IPS DF 19.7 (cell line): ENCODE measurements around the gene RHPN2.
A peak's percentile ranks its signal among the peaks of the same experiment; 100 is the strongest.
"Not testable (repeated sequence)": the region's sequence is repeated elsewhere in the genome, so short reads cannot be mapped to it uniquely, and the experiment has no call there.

Source experiments
- DNase-seq: peaks from one replicate; pipeline ENCODE4 v3.0.0-alpha.2; 2013; ENCODE audit warnings: low read depth, low spot score

The RHPN2 gene

GRCh38 chr19:33029746-33030303, 34.9 kb downstream of the RHPN2 start:
- DNase-seq = no peak

- not testable (repeated sequence) for DNase-seq
Measured at GRCh38 chr19:33026602-33027001, 38.1 kb downstream of the RHPN2 start.

DNA sequence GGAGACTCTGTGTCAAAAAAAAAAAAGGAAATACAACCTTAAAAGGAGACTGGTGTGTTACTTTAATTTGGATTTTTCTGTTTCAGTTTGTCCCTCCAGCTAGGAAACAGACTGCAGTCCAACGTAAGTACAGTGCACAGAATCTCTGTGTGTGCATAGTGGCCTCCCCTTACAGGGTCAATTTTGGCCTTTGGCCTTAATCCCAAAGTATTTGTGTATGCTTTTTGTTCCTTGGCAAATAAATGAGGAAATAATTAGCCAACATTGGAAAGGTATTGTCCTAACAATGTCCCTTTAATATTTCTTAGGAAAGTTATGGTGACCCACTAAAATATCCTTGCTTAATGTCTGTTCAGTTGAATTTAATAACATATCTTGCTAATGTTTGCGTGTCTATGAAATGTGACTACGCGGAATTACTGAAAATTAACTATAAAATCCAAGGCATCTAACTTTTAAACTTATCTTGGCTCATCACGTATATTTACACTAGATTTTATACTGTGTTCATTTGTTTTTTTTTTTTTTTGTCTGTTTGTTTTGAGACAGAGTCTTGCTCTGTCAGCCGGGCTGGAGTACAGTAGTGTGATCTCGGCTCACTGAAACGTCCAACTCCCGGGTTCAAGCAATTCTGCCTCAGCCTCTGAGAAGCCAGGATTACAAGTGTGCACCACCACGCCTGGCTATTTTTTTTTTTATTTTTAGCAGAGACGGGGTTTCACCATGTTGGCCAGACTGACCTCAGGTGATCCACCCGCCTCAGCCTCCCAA, 39.0 kb downstream of the RHPN2 start:
- not testable (repeated sequence) for DNase-seq

DNA sequence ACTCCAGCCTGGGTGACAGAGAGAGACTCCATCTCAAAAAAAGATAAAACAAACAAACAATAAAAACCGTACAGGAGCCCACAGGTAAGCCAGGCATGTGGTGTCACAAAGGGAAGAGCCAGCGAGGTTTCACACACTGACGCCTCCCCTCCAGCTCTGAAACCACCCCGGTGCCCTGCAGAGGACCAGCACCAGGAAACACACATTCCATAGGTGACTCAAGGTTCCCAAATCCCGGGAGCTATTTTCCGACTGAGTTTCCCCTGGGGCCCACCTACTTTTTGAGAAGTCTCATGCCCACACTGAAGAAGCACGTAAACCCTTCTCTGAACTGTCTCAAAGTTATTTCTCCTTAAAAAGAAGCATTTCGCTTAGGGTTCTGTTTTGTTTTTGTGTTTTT, 40.3 kb downstream of the RHPN2 start:
- DNase-seq = no peak

- DNase-seq = peak; percentile 90
Measured at GRCh38 chr19:33022472-33023116, 42.1 kb downstream of the RHPN2 start.

DNA sequence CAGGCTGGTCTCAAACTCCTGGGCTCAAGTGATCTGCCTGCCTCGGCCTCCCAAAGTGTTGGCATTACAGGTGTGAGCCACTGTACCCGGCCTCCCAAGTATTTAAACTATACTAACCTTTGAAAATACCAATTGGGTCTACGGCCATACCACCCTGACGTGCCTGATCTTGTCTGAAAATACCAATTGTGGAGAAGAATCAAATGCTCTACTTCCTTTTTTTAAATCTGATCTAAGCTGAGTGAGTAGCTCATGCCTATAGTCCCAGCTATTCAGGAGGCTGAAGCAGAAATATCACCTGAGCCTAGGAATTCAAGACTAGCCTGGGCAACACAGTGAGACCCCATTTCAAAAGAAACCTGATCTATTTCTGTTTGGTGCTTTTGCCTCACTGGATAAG, 53.8 kb downstream of the RHPN2 start:
- not testable (repeated sequence) for DNase-seq

- no peak for DNase-seq
Measured at GRCh38 chr19:33008738-33009137, 56.0 kb downstream of the RHPN2 start.

DNA sequence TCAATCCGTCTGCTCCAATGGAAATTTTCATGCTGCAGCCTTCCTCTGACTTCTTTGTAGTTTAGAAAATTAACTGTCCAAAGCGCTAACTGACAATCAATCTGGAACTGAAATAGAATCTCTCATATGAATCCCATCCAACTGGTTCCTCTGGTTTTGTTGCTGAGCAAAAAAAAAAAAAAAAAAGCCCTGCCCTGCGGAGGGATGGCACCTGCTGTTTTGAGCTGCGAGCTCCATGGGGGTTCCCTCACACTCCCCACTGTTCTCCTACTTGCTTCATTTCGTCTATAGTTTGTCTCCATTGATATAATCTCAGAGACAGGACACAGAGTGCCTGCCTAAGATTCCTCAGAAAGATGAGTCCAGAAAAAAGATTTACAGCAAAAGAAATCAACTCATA, 59.2 kb downstream of the RHPN2 start:
- DNase-seq = no peak

- not testable (repeated sequence) for DNase-seq
Measured at GRCh38 chr19:33003424-33004024, 61.2 kb downstream of the RHPN2 start.

- not testable (repeated sequence) for DNase-seq
Measured at GRCh38 chr19:33002126-33002865, 62.4 kb downstream of the RHPN2 start.

- no peak for DNase-seq
Measured at GRCh38 chr19:33000910-33001309, 63.8 kb downstream of the RHPN2 start.

DNA sequence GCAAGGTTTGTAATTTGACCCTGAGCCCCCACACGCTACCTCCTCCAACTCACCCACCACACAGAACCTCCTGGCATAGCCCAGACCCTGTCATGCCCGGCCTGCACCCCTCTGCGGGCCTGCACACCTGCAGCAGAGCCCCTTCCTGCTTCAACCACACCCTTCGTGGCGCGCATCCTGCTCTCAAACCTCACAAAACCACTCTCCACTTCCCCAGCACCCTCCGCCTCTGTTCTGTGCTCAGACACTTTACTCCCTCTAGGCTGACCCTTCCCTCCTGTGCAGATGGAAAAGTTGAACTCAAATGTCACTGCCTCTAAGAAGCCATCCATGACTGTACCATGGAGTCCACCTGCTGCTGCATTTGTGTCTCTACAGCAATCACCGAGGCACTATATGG, 64.2 kb downstream of the RHPN2 start:
- DNase-seq = no peak

GRCh38 chr19:32998722-32999121, 66.0 kb downstream of the RHPN2 start:
- no peak for DNase-seq

GRCh38 chr19:32997716-32998355, 66.9 kb downstream of the RHPN2 start:
- DNase-seq = no peak

DNA sequence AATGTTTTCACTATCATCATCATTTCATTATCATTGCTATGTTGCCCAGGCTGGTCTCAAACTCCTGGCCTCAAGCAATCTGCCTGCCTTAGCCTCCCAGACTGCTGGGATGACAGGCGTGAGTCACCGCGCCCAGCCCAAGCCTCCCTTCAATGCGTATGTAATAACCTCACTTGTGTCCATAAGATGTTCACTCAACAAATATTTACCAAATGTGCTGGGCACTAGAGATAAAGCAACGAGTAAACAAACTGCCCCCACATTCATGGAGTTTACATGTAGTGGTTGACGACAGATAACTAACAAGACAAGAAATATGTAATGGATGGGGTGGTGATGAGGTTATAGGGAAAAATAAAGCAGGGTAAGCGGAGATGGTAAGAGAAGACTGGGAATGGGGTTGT, 67.6 kb downstream of the RHPN2 start:
- DNase-seq = not testable (repeated sequence)

GRCh38 chr19:32995966-32996365, 68.7 kb downstream of the RHPN2 start:
- DNase-seq = not testable (repeated sequence)

DNA sequence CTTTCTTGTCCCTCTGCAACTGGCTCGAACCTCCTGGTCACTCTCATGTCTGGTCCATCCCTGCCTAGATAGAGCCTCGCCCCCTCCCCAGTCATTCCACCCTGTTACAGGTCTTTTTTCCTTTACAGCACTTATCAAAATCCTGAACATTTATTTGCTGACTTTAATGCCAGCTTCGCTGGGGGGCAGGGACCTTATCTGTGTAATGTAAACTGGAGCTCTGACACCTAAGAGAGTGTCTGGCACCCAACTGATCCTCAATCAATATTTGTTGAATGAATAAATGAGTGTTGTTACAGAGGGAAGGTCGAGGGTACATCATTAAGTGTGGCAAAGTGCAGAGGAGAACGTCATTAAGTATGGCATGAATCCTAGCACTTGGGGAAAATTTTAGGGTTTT, 76.0 kb downstream of the RHPN2 start:
- DNase-seq = no peak

GRCh38 chr19:32988254-32988653, 76.4 kb downstream of the RHPN2 start:
- DNase-seq = not testable (repeated sequence)

GRCh38 chr19:32982488-32982887, 82.2 kb downstream of the RHPN2 start:
- DNase-seq = not testable (repeated sequence)

DNA sequence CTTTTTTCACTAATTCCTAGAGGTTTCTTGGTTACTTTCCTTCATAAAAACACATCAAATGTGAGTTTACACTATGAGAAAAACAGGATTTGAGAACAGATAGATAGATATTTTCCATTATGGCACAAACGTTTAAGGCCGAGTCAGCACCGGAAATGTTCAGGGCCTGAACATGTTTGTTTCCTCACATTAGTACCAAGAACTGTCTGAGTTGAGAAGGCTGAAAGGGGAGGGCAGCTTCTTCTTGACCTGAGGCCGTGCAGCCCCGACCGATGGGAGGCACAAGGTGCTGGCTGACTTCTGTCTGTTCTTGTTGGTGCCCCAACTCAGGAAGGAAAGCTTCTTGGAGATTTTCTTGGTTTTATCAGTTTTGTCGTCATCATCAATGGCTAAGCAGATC, 84.9 kb downstream of the RHPN2 start:
- not testable (repeated sequence) for DNase-seq

GRCh38 chr19:32977813-32978212, 86.9 kb downstream of the RHPN2 start:
- DNase-seq = not testable (repeated sequence)
